NCI-H460 (cell line): ENCODE measurements around the gene SDC1. TPM values are rescaled to one million over a fixed set of nuclear protein-coding genes. Genes with fewer than 3 reads are reported as not detected.

Experiments
- DNase-seq: peaks from one replicate; pipeline ENCODE4 v3.0.0-alpha.2; 2016; ENCODE audit warnings: low read depth; ENCODE audit errors: extremely low read depth
- total RNA-seq: library from RNA; depleted of rRNA; stranded (reverse); fragments of >200 nt; shearing (Covaris generic); gene quantifications from 2 replicates; pipeline ENCODE4 v1.2.3, GENCODE V29; 2014

The SDC1 gene
- total RNA-seq, 1 experiment from 2014 or later: 27.3 TPM

DNA sequence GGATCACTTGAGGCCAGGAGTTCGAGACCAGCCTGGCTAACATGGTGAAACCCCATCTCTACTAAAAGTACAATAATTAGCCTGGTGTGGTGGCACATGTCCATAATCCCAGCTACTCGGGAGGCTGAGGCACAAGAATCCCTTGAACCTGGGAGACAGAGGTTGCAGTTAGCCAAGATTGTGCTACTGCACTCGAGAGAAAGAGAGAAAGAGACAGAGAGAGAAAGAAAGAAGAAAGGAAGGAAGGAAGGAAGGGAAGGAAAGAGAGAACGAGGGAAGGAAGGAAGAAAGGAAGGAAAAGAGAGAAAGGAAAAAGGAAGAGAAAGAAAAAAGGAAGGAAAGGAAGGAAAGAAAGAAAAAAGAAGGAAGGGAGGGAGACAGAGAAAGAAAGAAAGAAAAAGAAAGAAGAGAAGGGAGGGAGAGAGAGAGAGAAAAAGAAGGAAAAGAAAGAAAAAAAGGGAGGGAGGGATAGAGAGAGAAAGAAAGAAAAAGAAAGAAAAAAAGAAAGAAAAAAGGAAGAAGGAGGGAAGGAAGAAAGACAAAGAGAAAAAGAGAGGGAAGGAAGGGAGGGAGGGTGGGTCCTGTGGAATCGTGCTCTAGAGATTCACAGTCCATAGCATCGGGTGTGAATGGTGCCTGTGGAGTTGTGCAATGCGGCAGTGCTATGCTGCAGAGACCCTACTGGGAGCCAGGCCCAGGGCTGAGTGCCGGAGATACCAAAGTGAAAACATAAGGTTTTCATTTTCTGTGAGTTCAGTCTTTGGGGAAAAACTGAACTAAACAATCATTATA lies 4.6 kb upstream of the SDC1 start:
- no peak for DNase-seq

DNA sequence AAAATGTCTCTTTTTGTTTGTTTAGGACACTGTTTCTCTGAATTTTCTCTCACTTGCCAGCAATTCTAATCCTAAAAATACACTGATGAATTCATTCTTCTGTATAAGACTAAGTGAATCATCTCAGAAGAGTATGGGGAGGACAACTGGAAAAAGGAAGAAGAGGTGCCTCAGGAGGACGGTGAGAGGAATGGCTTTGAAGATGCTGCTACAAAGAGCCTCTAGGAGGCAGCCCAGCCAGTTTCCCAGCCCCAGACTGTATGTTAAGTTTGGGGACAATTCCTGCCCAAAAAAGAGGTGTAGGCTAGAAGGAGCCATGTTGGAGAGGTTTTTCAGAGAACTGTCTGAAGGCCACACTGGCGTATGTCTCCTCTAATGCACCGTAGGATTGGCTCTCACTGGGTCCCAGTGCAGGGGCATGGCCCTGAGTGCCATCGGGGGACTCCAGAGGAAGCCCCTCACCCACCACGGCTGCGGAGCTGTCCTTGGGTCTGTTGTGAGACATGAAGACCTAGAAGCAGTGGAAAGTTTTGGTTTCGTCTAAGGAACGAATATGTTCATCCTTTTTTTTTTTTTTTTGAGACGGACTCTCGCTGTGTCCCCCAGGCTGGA lies 3.1 kb upstream of the SDC1 start:
- no peak for DNase-seq

GRCh38 chr2:20226152-20226545 lies 1.2 kb upstream of the SDC1 start:
- DNase-seq: no peak

GRCh38 chr2:20225294-20226151 lies 593 bp upstream of the SDC1 start:
- DNase-seq: peak; percentile 51

GRCh38 chr2:20224164-20224715 lies 690 bp downstream of the SDC1 start:
- peak; percentile 19 for DNase-seq

DNA sequence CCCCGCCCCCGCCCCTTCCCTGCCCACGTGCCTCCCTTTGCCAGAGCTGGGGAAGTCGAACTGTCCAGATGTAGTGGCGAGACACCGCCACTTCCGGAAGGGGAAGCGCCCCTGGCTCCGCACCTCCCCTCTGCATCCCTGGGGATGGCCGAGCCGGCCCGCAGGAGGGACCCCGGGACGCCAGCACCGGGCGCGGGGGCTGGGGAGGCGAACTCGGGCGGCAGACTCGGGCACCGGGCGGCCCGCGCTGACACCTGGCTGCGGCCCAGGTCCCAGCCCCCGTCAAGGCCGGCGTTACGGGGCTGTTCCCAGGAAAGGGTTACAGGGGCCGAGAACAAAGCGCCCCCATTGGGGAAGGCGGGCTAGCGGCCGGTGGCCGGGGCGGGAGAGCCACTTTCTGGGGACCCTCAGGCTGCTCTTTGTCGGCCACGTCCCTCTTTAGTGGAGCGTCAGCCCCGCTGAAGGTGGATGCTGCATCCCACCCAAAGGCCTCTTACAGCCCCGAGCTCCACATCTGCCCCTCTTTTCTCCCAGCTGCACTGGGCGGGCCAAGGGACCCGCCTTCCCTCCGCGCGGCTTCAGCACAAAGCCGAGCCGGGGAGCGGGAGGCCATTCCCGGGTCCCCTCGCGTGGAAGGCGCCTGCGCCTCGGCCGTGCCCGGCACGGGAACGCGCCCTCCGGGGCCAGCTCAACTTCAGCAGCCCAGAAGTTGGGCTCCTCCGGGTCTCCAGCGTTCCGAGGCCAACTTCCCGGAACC lies 1.3 kb downstream of the SDC1 start:
- peak; percentile 19 for DNase-seq

DNA sequence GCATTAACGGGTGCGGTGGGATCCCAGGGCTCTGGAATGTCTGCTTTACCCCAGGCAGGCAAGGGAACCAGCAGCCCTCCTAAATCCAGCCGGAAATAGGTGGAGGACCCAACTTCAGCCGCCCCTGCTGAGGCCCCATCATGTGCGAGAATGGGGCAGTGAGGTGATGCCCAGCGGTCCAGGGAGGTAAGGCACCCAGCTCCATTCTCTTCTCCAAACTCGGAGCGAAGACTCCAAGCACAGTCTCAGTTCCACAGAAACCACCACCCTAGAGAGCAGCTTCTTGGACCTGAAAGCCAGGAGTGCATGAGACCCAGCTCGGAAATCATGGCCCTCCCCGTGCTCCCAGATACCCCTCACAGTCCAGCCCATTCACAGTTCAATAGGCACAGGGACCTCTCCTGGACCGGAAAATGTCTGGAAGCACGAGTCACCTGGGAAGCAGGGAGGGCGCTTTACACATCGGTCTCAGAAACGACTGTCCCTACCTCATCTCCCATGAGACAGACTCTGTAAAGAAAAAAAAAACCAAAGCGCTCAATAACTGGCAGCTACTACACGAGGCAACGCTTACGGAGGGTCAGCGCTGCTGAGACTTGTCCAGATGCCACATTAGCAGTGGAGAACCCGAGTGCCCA lies 2.0 kb downstream of the SDC1 start:
- no peak for DNase-seq

- DNase-seq: no peak
Observed at GRCh38 chr2:20222014-20222768, 2.7 kb downstream of the SDC1 start.

DNA sequence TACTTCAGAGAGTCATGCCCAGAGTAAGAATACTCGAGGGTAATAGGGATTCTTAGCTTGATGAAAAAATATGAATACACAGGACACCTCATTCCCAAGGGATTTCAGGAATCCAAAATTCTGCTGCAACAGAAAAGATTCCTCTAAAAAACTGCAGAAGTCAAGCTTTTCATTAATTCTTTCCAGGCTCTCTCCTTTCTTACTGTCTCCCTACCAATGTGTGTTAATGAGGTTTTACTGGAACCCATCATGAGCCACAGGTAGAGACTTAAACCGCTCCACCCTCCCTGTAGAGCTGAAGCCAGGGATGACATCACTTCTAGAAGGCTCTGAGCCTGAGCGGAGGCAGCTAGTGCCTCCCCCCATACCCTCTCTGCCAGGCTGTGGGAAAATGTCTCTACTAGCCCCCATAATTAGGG lies 3.4 kb downstream of the SDC1 start:
- DNase-seq: no peak

DNA sequence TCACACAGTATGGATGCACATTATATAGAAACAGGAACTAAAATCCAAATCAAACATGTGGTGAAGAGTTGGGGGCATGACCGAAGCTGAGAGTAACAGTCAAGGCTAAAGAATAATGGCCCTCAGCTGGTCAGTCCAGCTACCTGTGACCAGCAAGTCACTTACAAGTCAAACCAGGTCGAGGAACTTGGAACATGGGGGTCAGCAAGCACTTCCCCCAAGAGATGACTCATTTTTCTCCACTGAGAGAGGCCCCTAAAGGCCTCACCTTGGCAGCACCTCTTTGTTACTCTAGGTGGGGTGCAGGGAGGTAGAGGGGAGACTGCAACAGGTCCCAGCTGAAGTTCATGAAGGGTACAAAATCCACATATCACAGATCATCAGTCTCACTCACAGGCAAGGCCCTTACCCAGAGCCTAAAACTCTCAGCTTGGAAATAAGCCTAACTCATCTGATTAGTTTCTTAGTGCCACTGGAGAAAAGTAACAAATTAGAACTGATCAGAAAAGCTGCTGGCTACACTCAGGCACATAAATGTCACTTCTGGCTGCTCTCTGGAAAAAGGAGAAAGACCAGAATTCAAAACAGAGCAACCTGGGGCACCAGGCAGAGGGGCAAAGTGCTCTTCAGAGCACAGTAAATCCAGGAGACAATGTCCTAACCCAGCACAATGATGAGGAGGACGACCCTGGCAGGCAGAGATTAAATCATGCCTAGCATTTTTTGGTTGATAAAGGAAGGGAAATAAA lies 4.0 kb downstream of the SDC1 start:
- DNase-seq: no peak

DNA sequence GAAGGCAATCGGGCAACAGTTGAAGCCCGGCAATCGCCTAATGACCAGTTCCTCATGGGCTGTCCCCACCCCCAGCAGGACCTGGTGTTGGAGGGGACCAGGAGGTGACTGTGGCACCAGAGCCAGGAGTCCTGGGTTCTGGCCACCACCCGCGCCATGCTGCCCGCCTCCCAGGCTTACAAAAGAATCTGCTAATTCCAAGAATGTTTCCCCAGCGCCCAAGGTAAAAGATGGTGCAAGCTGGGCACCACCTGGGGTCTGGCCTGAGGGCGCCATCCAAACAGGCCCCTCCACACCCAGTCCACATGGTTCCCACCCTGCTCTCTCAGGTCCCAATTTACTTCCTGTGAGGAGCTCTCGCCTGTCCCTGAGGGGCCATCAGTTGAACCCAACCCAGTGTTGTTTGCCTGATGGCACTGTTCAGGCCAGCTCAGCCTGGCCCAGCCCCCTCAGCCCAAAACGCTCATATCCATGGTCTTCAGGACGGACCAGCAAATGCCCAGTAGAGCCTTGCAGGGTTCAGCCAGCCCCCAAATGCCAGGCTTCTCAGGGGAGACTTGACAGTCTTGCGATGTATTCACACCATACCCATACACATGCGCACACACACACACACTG lies 5.1 kb downstream of the SDC1 start:
- no peak for DNase-seq

DNA sequence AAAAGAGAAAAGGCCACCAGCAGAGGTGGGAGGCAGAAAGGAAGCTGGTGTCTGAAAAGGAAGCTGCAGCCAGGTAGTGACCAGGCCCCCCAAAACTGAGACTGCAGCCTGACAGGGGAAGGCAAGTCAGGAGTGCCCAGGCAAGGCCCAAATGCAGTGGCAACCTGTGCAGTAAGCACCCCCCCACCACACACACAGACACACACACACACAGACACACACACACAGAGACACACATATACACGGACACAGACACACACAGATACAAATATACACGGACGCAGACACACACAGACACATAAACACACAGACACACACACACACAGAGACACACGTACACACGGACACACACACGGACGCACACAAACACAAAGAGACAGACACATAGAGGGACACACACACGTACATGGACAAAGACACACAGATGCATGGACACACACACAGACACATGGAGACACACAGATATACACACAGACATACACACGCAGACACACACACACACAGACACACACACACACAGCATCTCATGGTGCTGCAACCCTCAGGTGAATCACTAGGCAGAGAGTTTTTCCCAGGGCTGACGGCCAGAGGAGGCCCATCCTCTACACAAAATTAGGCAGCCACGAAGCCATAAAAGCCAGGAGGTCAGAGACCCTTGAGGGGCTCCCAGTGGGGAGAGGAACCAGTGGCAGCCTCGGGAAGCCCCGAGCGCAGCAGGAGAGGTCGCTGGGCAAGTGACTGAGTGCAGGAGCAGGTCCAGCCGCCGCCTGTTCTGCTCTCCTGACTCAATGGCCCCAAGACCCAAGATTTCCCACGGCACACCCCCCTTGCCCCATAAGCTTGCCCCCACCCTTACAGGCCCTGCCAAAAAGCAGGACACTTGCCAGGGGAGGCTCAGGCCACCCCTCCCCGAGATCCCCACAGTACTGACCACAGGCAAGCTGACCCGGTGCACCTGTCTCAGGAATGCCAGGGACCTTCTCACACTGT lies 6.3 kb downstream of the SDC1 start:
- no peak for DNase-seq

GRCh38 chr2:20217041-20217970 lies 7.6 kb downstream of the SDC1 start:
- DNase-seq: no peak

- DNase-seq: no peak
Observed at GRCh38 chr2:20216130-20217025, 8.6 kb downstream of the SDC1 start.
